TTC549 (cell line): ENCODE results near the gene ALB.

ENCODE experiments used
- FAIRE-seq: peaks from 2 replicates; lab custom pipeline; 2012; peaks lifted over from hg19 to GRCh38; lab: Jason Lieb, UNC

ALB gene

DNA sequence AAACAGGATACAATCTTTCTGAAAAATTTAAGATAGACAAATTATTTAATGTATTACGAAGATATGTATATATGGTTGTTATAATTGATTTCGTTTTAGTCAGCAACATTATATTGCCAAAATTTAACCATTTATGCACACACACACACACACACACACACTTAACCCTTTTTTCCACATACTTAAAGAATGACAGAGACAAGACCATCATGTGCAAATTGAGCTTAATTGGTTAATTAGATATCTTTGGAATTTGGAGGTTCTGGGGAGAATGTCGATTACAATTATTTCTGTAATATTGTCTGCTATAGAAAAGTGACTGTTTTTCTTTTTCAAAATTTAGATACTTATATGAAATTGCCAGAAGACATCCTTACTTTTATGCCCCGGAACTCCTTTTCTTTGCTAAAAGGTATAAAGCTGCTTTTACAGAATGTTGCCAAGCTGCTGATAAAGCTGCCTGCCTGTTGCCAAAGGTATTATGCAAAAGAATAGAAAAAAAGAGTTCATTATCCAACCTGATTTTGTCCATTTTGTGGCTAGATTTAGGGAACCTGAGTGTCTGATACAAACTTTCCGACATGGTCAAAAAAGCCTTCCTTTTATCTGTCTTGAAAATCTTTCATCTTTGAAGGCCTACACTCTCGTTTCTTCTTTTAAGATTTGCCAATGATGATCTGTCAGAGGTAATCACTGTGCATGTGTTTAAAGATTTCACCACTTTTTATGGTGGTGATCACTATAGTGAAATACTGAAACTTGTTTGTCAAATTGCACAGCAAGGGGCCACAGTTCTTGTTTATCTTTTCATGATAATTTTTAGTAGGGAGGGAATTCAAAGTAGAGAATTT is 5.2 kb downstream of the ALB start:
- FAIRE-seq = no peak

DNA sequence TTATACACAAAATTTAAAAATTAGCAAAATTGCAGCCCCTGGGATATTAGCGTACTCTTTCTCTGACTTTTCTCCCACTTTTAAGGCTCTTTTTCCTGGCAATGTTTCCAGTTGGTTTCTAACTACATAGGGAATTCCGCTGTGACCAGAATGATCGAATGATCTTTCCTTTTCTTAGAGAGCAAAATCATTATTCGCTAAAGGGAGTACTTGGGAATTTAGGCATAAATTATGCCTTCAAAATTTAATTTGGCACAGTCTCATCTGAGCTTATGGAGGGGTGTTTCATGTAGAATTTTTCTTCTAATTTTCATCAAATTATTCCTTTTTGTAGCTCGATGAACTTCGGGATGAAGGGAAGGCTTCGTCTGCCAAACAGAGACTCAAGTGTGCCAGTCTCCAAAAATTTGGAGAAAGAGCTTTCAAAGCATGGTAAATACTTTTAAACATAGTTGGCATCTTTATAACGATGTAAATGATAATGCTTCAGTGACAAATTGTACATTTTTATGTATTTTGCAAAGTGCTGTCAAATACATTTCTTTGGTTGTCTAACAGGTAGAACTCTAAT is 6.0 kb downstream of the ALB start:
- FAIRE-seq = no peak

DNA sequence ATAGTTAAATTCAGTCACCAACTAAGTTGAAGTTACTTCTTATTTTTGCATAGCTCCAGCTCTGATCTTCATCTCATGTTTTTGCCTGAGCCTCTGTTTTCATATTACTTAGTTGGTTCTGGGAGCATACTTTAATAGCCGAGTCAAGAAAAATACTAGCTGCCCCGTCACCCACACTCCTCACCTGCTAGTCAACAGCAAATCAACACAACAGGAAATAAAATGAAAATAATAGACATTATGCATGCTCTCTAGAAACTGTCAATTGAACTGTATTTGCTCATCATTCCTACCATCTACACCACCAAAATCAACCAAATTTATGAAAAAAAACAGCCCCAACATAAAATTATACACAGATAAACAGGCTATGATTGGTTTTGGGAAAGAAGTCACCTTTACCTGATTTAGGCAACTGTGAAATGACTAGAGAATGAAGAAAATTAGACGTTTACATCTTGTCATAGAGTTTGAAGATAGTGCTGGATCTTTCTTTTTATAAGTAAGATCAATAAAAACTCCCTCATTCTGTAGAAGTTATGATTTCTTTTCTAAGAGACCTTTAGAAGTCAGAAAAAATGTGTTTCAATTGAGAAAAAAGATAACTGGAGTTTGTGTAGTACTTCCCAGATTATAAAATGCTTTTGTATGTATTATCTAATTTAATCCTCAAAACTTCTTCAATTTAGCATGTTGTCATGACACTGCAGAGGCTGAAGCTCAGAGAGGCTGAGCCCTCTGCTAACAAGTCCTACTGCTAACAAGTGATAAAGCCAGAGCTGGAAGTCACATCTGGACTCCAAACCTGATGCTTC is 7.0 kb downstream of the ALB start:
- no peak for FAIRE-seq

DNA sequence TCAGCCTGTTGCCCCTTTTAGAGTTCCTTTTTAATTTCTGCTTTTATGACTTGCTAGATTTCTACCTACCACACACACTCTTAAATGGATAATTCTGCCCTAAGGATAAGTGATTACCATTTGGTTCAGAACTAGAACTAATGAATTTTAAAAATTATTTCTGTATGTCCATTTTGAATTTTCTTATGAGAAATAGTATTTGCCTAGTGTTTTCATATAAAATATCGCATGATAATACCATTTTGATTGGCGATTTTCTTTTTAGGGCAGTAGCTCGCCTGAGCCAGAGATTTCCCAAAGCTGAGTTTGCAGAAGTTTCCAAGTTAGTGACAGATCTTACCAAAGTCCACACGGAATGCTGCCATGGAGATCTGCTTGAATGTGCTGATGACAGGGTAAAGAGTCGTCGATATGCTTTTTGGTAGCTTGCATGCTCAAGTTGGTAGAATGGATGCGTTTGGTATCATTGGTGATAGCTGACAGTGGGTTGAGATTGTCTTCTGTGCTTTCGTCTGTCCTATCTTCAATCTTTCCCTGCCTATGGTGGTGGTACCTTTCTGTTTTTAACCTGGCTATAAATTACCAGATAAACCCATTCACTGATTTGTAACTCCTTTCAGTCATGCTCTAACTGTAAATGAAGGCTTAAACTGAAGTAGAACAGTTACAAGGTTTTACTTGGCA is 7.8 kb downstream of the ALB start:
- no peak for FAIRE-seq

DNA sequence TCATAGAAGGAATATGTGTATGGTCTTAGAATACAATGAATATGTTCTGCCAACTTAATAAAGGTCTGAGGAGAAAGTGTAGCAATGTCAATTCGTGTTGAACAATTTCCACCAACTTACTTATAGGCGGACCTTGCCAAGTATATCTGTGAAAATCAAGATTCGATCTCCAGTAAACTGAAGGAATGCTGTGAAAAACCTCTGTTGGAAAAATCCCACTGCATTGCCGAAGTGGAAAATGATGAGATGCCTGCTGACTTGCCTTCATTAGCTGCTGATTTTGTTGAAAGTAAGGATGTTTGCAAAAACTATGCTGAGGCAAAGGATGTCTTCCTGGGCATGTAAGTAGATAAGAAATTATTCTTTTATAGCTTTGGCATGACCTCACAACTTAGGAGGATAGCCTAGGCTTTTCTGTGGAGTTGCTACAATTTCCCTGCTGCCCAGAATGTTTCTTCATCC is 9.2 kb downstream of the ALB start:
- no peak for FAIRE-seq

DNA sequence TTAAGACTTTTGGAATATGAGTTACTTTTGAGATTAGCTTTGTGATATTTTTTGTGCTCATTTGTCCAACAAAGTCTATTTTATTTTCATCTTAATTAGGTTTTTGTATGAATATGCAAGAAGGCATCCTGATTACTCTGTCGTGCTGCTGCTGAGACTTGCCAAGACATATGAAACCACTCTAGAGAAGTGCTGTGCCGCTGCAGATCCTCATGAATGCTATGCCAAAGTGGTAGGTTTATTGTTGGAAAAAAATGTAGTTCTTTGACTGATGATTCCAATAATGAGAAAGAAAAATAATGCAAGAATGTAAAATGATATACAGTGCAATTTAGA is 10.8 kb downstream of the ALB start:
- no peak for FAIRE-seq

DNA sequence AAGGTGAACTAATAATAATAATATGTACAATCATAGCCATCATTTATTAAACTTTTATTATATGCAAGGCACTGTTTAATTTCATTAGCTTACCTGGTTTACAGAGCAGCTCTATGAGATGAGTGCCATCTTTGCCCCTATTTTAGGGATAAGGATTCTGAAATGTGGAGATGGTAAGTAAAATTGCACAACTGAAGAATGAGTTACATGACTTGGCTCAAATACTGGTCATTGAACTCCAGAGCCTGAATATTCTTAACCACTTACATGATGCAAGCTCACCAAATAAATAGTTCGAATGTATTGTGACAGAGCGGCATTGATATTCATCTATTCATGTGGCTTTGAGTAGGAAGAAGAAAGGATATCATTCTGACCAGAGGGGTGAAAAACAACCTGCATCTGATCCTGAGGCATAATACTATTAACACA is 11.7 kb downstream of the ALB start:
- FAIRE-seq = no peak

DNA sequence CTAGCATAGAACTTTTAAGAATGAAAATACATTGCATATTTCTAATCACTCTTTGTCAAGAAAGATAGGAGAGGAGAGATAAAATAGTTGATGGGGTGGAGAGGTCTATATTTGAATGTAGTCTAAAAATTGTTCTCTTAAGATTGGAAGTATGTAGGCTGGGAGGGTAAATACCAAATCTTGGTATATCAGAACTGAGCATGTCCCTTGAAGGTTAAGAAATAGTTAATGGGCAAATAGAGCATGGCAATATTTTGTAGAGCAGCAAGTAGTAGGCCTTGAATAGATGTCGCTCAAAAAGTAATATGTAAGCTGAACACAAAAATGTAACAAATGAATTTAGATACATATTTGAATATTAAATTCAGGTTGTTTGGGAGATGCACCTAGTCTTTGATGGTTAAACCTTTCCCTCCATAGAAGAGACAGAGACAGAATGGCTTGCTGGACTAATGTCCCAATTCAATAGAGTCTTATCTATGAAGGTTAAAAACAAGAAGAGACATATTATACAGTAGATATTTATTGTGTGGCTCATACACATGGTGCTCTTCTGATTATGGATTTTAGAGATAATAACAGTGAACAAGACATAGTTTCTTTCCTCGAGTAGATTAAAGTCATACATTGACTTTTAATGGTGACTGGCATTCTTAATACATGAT is 12.5 kb downstream of the ALB start:
- FAIRE-seq = no peak

DNA sequence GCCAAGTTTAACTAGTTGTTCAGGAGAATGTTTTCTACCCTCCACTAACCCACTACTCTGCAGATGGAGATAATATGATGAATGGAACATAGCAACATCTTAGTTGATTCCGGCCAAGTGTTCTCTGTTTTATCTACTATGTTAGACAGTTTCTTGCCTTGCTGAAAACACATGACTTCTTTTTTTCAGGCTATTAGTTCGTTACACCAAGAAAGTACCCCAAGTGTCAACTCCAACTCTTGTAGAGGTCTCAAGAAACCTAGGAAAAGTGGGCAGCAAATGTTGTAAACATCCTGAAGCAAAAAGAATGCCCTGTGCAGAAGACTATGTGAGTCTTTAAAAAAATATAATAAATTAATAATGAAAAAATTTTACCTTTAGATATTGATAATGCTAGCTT is 13.3 kb downstream of the ALB start:
- FAIRE-seq = no peak

DNA sequence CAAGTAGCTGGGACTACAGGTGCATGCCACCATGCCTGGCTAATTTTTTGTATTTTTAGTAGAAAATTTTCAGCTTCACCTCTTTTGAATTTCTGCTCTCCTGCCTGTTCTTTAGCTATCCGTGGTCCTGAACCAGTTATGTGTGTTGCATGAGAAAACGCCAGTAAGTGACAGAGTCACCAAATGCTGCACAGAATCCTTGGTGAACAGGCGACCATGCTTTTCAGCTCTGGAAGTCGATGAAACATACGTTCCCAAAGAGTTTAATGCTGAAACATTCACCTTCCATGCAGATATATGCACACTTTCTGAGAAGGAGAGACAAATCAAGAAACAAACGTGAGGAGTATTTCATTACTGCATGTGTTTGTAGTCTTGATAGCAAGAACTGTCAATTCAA is 13.9 kb downstream of the ALB start:
- FAIRE-seq = no peak

DNA sequence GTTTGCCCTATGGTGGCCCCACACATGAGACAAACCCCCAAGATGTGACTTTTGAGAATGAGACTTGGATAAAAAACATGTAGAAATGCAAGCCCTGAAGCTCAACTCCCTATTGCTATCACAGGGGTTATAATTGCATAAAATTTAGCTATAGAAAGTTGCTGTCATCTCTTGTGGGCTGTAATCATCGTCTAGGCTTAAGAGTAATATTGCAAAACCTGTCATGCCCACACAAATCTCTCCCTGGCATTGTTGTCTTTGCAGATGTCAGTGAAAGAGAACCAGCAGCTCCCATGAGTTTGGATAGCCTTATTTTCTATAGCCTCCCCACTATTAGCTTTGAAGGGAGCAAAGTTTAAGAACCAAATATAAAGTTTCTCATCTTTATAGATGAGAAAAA is 14.6 kb downstream of the ALB start:
- FAIRE-seq = no peak

DNA sequence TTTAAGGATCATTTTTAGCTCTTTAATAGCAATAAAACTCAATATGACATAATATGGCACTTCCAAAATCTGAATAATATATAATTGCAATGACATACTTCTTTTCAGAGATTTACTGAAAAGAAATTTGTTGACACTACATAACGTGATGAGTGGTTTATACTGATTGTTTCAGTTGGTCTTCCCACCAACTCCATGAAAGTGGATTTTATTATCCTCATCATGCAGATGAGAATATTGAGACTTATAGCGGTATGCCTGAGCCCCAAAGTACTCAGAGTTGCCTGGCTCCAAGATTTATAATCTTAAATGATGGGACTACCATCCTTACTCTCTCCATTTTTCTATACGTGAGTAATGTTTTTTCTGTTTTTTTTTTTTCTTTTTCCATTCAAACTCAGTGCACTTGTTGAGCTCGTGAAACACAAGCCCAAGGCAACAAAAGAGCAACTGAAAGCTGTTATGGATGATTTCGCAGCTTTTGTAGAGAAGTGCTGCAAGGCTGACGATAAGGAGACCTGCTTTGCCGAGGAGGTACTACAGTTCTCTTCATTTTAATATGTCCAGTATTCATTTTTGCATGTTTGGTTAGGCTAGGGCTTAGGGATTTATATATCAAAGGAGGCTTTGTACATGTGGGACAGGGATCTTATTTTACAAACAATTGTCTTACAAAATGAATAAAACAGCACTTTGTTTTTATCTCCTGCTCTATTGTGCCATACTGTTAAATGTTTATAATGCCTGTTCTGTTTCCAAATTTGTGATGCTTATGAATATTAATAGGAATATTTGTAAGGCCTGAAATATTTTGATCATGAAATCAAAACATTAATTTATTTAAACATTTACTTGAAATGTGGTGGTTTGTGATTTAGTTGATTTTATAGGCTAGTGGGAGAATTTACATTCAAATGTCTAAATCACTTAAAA is 15.3 kb downstream of the ALB start:
- FAIRE-seq = no peak

DNA sequence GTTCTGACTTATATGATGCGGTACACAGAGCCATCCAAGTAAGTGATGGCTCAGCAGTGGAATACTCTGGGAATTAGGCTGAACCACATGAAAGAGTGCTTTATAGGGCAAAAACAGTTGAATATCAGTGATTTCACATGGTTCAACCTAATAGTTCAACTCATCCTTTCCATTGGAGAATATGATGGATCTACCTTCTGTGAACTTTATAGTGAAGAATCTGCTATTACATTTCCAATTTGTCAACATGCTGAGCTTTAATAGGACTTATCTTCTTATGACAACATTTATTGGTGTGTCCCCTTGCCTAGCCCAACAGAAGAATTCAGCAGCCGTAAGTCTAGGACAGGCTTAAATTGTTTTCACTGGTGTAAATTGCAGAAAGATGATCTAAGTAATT is 16.5 kb downstream of the ALB start:
- FAIRE-seq = no peak

DNA sequence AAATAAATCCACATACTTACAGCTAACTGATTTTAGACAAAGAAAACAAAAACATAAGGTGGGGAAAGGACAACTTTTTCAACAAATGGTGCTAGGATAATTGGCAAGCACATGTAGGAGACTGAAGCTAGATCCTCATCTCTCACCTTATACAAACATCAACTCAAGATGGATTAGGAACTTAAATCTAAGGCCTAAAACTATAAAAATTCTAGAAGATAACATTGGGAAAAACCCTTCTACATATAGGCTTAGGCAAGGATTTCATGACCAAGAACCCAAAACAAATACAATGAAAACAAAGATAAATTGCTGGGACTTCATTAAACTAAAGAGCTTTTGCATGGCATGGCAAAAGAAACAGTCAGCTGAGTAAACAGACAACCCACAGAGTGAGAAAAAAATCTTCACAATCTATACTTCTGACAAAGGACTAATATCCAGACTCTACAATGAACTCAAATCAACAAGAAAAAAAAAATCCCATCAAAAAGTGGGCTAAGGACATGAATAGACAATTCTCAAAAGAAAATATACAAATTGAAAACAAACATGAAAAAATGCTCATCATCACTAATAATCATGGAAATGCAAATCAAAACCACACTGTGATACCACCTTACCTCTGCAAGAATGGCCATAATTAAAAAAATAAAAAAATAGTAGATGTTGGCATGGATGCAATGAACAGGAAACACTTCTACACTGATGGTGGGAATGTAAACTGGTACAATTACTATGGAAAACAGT is 17.8 kb downstream of the ALB start:
- no peak for FAIRE-seq

DNA sequence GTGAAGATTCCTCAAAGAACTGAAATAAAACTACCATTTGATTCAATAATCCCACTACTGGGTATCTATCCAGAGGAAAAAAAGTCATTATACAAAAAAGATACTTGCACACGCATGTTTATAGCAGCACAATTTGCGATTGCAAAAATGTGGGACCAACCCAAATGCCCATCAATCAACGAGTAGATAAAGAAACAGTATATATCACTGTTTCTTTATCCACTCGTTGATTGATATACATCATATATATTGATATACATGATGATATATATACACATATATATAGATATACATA is 18.3 kb downstream of the ALB start:
- no peak for FAIRE-seq

DNA sequence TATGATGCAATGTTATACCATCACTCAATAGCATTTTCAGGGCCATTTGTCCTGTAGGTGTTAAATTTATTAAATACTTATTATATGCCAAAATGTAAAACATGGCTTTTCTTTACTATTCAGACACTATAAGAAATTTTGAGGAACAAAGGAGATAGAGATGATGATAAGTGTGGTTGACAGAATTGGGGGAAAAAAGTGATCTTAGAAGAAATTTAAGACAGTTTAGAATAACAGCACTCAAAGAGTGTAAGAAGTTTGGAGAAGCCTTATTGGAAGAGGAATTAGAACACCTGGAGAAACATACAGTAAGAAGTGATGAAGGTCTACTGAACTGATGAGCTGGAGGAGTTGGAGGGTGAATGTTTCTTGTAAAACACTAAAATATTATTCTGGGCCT is 19.1 kb downstream of the ALB start:
- no peak for FAIRE-seq

DNA sequence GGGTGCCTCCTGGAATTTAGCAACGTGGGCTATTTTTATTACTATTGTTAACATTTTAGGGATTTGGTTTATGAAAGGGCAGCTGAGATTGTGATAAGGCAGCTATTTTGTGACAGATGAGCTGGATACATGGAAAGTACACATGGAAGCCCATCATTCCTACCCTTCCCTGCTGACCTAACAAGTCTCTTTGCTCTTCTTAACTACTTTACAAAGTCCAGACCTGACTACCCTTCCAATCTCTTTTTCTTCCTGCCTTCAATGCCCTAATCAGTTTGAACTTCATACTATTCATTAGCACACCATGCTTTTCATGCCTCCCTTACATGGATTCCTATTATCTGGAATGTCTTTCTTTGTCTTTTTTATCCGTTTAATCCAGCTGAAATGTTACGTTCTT is 22.6 kb downstream of the ALB start:
- FAIRE-seq = no peak

DNA sequence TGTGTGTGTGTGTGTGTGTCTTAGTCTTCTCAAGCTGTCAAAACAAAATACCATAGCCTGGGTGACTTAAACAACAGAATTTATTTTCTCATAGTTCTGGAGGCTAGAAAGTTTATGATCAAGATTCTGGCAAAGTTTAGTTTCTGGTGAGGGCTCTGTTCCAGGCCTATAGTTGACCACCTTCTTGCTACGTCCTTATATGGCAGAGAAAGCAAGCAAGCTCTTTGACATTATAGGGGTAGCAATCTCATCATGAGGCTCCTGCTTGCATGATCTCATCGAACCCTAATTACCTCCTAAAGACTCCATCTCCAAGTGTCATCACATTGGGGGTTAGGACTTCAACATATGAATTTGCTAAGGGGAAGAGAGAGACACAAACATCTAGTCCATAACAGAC is 25.0 kb downstream of the ALB start:
- no peak for FAIRE-seq

DNA sequence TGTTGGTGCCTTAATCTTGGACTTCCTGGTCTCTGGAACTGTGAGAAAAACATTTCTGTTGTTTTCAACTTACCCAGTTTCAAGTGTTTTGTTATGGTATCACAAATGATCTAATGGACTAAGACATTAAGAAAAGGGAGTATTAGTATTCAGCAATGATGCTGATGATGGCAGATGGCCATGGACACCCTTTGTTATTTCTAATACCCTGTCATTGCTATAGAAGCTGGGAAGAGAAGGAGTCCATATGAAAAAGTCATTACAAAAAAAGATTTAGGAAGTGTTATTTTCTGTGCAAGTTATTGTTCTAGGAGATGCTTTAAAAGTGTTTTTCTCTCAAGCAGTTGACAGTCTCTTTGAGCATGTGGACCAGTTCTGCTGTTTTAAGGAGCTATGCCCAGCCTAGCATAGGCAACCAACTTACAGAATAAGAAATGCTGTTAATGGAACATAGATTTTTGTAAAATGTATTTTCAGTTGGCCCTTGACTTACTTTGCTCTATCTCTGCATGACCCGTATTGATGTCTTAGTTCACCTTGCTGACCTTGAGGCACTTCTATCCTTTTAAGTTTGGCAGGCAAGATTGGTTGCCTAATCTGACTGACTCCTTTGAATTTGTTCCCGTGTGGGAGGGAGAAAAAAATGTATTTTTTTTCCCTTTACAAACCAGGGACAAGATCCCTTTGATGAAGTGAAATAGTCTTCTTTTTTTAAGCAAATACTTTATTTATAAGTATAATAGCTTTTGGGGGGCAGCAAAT is 25.9 kb downstream of the ALB start:
- FAIRE-seq = no peak

DNA sequence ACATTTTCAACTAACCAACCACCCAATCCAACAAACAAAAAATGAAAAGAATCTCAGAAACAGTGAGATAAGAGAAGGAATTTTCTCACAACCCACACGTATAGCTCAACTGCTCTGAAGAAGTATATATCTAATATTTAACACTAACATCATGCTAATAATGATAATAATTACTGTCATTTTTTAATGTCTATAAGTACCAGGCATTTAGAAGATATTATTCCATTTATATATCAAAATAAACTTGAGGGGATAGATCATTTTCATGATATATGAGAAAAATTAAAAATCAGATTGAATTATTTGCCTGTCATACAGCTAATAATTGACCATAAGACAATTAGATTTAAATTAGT is 27.7 kb downstream of the ALB start:
- FAIRE-seq = no peak
